ENCODE data around the gene LINC00237. TPM values are rescaled to one million over a fixed set of nuclear protein-coding genes. Genes with fewer than 3 reads are reported as not detected.

LINC00237 gene
- total RNA-seq, 4 donors from 2014 or later, result not detected

GRCh38 chr20:21147593-21147992 is 41.4 kb upstream of the LINC00237 start:
- Histone ChIP-seq H3K9me3 (no peaks in the 10 kb centered on the region), H3K4me3 (no peak overlapping the region), H3K27ac (no peak overlapping the region), H3K36me3 (no peaks in the 10 kb centered on the region), H3K27me3 (no peaks in the 10 kb centered on the region), H3K4me1 (no peaks in the 10 kb centered on the region)
- intact Hi-C loops (cut with DNase I; ENCODE audit: low total_unique reads), result no loop called here
- DNase-seq, result no peak
- TF ChIP-seq CTCF (IDR thresholded peaks at IDR 0.05), result no peak
- no peak for TF ChIP-seq POLR2A (IDR thresholded peaks at IDR 0.05)

GRCh38 chr20:21146215-21146614 is 40.1 kb upstream of the LINC00237 start:
- H3K4me1 ChIP-seq, result no peaks in the 10 kb centered on the region
- DNase-seq, result no peak
- H3K27me3 ChIP-seq, result no peaks in the 10 kb centered on the region
- H3K36me3 ChIP-seq, result no peaks in the 10 kb centered on the region
- intact Hi-C loops (cut with DNase I; ENCODE audit: low total_unique reads), result no loop called here
- H3K4me3 ChIP-seq, result no peak overlapping the region
- H3K9me3 ChIP-seq, result no peaks in the 10 kb centered on the region
- no peak overlapping the region for H3K27ac ChIP-seq
- no peak for TF ChIP-seq CTCF (IDR thresholded peaks at IDR 0.05)
- TF ChIP-seq POLR2A (IDR thresholded peaks at IDR 0.05), result no peak

- Histone ChIP-seq H3K27ac (no peak overlapping the region), H3K9me3 (no peaks in the 10 kb centered on the region), H3K27me3 (no peaks in the 10 kb centered on the region), H3K36me3 (no peaks in the 10 kb centered on the region), H3K4me1 (no peaks in the 10 kb centered on the region), H3K4me3 (no peak overlapping the region)
- no peak for DNase-seq
- intact Hi-C loops (cut with DNase I; ENCODE audit: low total_unique reads), result no loop called here
- no peak for TF ChIP-seq CTCF (IDR thresholded peaks at IDR 0.05)
- TF ChIP-seq POLR2A (IDR thresholded peaks at IDR 0.05), result no peak
These were observed 39.3 kb upstream of the LINC00237 start for GRCh38 chr20:21145424-21145823.

GRCh38 chr20:21143194-21143890 is 37.2 kb upstream of the LINC00237 start:
- TF ChIP-seq CTCF (IDR thresholded peaks at IDR 0.05) (no peak), POLR2A (IDR thresholded peaks at IDR 0.05) (no peak)
- H3K9me3 ChIP-seq, result no peaks in the 10 kb centered on the region
- intact Hi-C loops (cut with DNase I; ENCODE audit: low total_unique reads), result no loop called here

GRCh38 chr20:21141825-21142224 is 35.7 kb upstream of the LINC00237 start:
- no peak overlapping the region for H3K27ac ChIP-seq
- H3K36me3 ChIP-seq, result no peaks in the 10 kb centered on the region
- no peak for TF ChIP-seq CTCF (IDR thresholded peaks at IDR 0.05)
- no peak for TF ChIP-seq POLR2A (IDR thresholded peaks at IDR 0.05)
- DNase-seq, result no peak
- no peaks in the 10 kb centered on the region for H3K9me3 ChIP-seq
- no peaks in the 10 kb centered on the region for H3K27me3 ChIP-seq
- H3K4me1 ChIP-seq, result no peaks in the 10 kb centered on the region
- intact Hi-C loops (cut with DNase I; ENCODE audit: low total_unique reads), result no loop called here
- no peak overlapping the region for H3K4me3 ChIP-seq

More at GRCh38 chr20:21143194-21143890, 37.2 kb upstream of the LINC00237 start:
- Histone ChIP-seq H3K36me3 (no peaks in the 10 kb centered on the region), H3K27ac (no peak overlapping the region), H3K27me3 (no peaks in the 10 kb centered on the region), H3K4me1 (no peaks in the 10 kb centered on the region), H3K4me3 (no peak overlapping the region)
- no peak for DNase-seq
